Measurements from ENCODE around the gene CMTM8.

DNA sequence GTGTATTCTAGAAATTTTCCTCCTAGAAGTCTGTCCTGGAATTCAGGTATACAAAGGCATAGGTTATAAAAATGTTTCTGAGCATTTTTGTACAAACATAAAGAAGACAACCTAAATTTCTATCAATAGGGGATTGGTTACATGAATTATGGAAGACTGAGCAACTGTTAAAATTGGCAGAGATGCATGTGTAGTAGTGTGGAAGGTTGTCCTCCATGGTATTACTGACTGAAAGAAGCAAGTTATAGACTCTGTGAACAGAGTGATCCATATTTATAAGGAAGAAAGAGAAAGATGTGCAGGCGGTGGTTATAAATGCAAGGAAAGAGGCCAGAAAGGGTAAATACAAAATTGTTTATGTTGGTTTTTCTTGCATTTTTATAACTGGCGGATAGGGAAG lies 114.9 kb downstream of the CMTM8 start:
- TF ChIP-seq, protein P1, sequence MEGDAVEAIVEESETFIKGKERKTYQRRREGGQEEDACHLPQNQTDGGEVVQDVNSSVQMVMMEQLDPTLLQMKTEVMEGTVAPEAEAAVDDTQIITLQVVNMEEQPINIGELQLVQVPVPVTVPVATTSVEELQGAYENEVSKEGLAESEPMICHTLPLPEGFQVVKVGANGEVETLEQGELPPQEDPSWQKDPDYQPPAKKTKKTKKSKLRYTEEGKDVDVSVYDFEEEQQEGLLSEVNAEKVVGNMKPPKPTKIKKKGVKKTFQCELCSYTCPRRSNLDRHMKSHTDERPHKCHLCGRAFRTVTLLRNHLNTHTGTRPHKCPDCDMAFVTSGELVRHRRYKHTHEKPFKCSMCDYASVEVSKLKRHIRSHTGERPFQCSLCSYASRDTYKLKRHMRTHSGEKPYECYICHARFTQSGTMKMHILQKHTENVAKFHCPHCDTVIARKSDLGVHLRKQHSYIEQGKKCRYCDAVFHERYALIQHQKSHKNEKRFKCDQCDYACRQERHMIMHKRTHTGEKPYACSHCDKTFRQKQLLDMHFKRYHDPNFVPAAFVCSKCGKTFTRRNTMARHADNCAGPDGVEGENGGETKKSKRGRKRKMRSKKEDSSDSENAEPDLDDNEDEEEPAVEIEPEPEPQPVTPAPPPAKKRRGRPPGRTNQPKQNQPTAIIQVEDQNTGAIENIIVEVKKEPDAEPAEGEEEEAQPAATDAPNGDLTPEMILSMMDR (IDR thresholded peaks at IDR 0.05; ENCODE audit: low read depth, low read length) = no peak
- TF ChIP-seq EZH2phosphoT487 (IDR thresholded peaks at IDR 0.05; ENCODE audit: low read depth) = no peak

All from OCI-LY3 (cell line).